ENCODE measurements around the gene FXYD3.

Gene FXYD3

DNA sequence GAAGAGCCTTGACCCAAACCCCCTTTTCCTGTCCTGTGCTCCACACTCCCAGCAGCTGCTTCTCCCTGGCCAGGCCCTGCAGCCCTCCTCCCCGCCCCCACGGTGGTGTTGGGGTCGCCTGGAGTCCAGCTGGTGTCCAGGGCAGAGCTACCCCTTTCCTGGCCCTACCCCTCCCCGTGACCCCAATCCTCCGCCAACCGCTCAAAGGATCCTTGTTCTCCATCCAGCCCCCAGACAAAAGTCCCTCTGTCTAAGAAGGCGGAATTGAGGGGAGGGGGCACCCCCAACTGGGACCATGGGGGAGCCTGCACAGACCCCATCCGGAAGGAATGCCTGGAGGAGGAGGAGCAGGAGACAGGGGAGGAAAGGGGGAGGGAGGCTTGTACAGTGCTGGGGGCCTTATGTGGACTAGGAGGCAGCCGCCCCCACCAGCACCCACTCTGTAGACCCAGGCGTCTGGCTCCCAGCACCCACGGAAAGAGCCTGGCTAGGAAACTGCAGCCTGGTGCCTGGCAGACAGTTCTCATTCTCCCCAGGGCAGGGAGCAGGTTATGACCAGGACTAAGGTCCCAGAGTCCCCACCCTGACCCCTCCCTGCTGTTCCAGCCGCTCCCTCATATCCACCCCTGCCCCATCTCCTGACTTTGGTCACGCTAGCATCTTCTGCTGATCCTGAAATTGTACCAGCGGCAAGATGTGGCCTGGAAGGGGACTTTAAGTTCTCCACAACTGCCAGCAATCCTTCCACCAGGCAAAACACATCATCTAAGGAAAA lies at the start of gene FXYD3:
TSS of gene FXYD3 (plus strand) at position 647 of the 775 bp plus-strand sequence. CDS start 3,554 bp downstream, outside the sequence.
- DNase-seq: no peak

- no peak for DNase-seq
Measured at GRCh38 chr19:35066121-35066520, 49.5 kb upstream of the FXYD3 start.

DNA sequence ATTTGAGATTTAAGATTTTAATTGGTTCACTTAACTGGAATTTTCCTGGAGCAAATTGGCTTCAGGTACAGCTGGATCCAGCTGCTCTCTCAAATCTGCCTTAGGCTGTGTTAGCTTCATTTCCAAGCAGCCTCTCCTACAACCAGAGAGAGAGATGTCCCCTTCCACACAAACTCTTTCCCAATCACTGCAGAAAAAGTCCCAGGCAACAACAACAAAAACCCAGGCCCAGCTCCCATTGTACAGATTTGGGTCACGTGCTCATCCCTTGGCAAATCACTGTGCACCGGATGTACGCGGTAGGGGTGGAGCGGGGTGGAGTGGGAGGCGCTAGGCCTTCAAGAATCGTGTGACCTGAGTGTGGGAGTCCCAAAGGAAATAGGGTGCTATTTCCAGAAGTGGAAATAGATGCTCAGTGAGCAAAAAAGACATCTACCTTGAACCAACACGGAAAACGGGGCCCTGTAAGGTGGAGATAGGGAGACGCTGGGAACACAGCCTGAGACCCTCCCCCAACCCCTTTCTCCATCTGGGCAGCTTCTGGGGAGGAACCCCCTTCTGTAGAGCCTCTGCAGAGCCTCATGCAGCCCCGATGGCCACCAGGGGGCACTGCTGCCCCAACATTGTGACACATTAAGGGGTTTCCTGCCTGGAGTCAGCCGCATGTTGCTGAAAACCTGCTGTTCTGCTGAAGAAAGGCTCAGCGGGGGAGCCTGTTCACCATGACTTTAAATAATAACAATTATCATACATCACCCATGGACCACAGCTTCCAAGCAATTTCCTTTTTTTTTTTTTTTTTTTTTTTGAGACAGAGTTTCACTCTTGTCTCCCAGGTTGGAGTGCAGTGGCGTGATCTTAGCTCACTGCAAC lies 48.7 kb upstream of the FXYD3 start:
- peak; percentile 96 for DNase-seq

DNA sequence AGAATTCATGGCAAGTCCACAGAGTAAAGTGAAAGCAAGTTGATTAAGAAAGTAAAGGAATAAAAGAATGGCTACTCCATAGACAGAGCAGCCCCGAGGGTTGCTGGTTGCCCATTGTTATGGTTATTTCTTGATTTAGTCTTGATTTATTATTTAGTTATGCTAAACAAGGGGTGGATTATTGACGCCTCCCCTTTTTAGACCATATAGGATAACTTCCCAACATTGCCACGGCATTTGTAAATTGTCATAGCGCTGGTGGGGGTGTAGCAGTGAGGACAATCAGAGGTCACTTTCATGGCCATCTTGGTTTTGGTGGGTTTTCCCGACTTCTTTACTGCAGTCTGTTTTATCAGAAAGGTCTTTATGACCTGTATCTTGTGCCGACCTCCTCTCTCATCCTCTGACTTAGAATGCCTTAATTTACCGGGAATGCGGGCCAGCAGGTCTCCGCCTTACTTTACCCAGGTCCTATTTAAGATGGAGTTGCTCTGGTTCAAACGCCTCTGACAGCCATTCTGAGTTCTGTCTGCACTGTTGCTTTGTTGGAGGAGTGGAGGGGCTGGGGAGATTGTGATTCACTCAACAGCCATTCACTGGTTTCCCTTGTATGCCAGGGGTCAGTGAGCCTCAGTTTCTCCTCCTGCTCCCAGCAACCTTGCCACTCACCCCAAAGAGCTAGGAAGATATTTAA lies 46.5 kb upstream of the FXYD3 start:
- no peak for DNase-seq

GRCh38 chr19:35069696-35070095 lies 45.9 kb upstream of the FXYD3 start:
- DNase-seq: peak; percentile 44

GRCh38 chr19:35070471-35070870 lies 45.2 kb upstream of the FXYD3 start:
- no peak for DNase-seq

- no peak for DNase-seq
Measured at GRCh38 chr19:35073516-35073915, 42.1 kb upstream of the FXYD3 start.

- no peak for DNase-seq
Measured at GRCh38 chr19:35073941-35074340, 41.7 kb upstream of the FXYD3 start.

DNA sequence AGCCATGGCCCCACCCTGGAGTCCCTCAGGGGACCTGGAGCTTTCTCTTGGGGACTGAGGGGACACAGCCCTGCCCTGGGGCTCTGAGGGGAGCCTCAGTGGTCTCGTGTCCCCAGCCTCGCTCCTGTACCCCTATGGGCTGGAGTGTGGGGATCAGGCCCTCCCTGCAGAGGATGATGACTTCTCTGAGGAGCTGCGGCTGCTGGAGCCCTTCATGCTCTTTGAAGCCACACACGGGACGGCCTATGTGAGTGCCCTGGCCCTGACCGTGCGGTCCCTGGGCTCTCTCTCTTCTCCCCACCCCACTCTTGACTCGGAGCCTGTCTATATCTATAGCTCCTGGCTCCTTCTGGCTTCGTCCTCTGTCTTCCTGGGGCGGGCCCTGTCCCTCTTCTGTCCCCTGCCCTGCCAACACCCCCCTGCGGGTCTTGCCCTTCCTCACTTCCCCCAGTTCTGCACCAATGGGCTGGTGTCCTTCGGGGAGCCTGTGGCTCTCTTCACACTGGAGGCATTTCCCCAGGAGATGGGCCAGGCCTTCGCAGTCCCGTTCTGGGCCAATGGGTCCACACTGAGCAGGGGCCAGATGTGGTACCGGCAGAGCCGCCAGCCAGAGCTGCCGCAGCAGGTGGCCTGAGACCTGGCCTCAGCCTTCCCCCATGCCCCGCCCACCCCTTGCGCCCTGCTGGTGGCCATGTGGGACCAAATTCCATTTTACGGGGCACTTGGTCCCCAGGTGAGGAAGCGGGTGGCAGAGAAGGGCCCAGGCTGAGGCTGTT lies 41.0 kb upstream of the FXYD3 start:
- DNase-seq: no peak

GRCh38 chr19:35075202-35076025 lies 40.2 kb upstream of the FXYD3 start:
- DNase-seq: no peak

DNA sequence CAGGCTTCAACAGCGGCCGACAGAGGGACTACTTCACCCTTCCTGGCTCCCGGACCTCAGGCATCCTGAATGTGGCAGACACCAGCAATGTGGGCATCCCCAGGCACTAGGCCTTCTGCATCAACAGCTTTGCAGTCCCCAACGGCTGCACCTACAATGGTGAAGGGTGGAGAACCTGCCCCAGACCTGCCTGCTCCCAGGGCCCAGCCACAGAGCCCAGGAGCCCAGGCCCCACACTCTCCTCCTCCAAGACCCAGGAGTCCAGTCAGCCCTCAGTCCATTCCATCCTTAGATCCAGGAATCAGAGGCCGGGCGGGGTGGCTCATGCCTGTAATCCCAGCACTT lies 39.6 kb upstream of the FXYD3 start:
- DNase-seq: no peak

- DNase-seq: no peak
Measured at GRCh38 chr19:35076657-35077056, 39.0 kb upstream of the FXYD3 start.

- no peak for DNase-seq
Measured at GRCh38 chr19:35077411-35078223, 38.0 kb upstream of the FXYD3 start.

DNA sequence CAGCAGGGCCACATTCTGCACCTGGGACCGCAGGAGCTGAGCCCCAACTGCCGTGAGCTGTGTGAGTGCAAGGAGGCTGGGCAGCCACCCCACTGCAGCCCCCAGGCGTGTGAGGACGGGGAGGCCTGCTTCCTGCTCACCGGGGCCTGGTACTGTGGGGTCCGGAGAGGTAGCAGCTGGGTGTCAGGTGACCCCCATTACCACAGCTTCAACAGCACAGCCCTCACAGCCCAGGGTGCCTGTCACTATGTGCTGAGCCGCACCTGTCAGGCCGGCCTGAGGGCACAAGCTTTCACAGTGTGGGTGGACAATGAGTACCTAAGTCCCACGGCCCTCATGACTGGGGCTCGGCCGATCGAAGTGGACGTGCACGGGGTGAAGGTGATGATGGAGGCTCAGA lies 35.8 kb upstream of the FXYD3 start:
- no peak for DNase-seq

GRCh38 chr19:35080613-35081170 lies 34.9 kb upstream of the FXYD3 start:
- no peak for DNase-seq

- no peak for DNase-seq
Measured at GRCh38 chr19:35081201-35081600, 34.4 kb upstream of the FXYD3 start.

GRCh38 chr19:35083691-35084508 lies 31.7 kb upstream of the FXYD3 start:
- DNase-seq: no peak

- DNase-seq: no peak
Measured at GRCh38 chr19:35084509-35084762, 31.2 kb upstream of the FXYD3 start.

DNA sequence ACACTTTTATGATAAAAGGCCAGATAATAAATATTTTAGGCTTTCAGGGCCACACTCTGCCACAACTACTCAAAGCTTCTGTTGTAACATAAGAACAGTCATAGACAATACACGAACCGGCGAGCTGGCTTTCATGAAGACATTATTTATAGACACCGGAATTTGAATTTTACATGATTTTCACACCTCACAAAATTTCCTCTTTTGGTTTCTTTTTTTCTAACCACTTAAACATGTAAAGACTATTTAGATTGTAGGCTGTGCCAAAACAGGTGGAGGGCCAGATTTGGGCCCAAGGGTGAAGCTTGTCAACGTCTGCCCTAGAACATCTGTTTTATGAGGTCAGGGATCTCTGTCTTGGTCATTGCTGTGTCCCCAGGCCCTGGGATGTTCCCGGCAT lies 29.7 kb upstream of the FXYD3 start:
- DNase-seq: no peak

GRCh38 chr19:35086455-35086854 lies 29.2 kb upstream of the FXYD3 start:
- no peak for DNase-seq

Measured in NCI-H1694 (cell line).